ENCODE measurements around the gene IFNW1.
"Not testable (repeated sequence)": the region's sequence is repeated elsewhere in the genome, so short reads cannot be mapped to it uniquely, and the experiment has no call there.

The IFNW1 gene

GRCh38 chr9:21141427-21141882 is at the start of gene IFNW1:
Gene IFNW1 (minus strand): TSS chr9:21141832. CDS start chr9:21141570, 262 bp downstream.
- DNase-seq = no peak

DNA sequence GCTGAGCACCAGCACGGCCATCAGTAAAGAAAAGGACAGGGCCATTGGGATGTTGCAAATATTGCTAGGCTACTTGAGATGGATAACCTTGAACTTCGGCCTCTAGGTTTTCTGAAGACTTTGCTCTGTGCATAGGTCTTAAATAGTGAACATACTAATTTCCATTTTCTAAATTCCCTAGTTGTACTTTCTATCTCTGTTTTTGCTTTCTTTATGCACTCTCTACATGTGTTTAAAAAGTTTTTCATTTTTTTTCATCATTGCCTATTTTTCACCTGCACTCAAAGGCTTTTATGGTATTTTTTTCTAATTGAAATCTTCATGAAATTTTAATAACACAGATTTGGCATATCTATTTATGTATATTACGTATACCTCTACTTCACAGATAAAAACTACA is 45.9 kb upstream of the IFNW1 start, which contains the start of gene IFNA4:
TSS of gene IFNA4 (minus strand) at position 101 of the 400 bp plus-strand sequence. CDS start at position 45, 56 bp downstream.
- not testable (repeated sequence) for DNase-seq

- DNase-seq = not testable (repeated sequence)
Observed at GRCh38 chr9:21182810-21183736, 41.4 kb upstream of the IFNW1 start.

DNA sequence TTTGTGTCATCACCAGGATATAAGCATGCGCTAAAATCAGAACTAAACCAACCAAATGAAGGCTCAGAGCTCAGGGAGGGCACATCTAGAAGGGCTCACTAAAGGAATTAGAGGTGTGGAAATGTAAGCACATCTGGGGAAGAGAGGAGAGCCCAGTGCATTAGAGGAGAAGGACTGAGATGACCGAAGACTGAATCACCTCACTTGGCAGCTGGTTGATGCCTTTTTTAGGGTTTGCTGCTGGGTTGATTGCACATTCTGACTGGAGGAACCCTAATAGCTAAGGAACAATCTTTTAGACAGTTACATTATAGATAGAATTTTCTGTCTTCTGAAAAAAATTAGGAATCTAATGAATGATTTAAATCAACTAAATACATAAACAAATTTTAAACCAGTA is 33.0 kb upstream of the IFNW1 start:
- DNase-seq = no peak

DNA sequence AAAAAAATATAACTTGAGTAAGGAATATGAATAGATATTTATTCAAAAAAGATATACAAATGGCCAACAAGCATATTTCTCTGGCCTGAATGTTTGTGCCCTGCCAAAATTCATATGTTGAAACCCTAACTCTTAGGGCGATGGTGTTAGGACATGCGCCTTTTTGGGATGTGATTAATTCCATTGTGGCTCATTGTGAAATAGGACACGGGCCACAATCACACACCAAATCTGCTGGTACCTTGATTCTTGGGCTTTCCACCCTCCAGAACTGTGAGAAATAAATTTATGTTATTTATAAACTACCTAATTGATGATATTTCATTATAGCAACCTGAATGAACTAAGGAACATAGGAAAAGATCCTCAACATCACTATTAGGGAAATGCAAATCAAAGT is 30.5 kb upstream of the IFNW1 start:
- DNase-seq = no peak

DNA sequence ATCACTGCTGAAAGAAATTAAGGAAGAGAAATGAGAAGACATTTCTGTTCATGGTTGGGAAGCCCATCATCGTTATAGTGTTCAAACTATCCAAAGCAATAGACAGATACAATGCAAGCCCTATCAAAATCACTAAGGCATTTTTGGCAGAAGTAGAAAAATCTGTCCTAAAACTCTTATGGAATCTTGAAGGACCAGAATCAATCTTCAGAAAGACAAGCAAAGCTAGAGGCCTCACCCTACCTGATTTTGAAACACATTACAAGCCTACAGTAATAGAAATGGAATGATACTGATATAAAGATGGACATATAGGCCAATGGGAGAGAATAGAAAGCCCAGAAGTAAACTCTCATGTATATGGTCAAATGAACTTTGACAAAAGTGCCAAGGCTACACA is 29.7 kb upstream of the IFNW1 start:
- no peak for DNase-seq

GRCh38 chr9:21166560-21166959 is 24.9 kb upstream of the IFNW1 start, which contains the start of gene IFNA21:
Gene IFNA21 (minus strand): TSS chr9:21166660. CDS start chr9:21166612, 48 bp downstream.
- DNase-seq = not testable (repeated sequence)

DNA sequence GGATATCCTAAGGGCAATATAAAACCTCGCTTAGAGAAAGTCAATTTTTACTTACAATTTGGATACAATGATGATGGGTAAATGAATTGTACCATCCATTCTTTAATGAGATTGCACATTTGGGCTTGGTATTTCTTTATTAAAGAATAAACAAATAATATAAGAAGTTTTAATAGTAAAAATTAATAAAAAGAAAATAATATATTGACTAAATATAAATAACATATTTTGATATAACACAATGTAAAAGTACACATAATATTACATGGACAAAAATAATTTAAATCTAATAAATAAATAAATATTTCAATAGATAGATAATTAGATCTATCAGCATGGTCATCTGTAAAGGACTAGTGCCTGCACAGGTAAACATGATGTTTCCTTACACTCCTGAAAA is 23.9 kb upstream of the IFNW1 start:
- no peak for DNase-seq

DNA sequence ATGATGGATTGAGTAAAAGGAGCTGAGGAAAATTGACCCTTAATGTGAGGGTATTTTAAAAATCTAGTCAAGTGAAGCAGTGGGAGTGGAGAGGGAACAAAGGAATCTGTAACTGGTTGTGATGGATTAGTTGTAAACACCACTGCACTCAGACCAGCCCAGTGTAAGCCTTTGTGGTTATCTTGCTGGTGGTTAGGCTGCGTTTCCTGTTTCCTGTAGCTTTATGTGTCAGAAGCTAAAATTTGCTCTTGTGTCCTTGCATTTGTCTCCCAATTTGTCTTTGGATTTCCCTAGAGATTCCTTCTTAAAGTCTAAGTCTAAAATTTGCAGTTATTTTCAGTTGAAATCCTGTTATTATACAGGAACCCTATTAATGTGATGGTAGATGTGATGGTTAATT is 18.5 kb upstream of the IFNW1 start:
- no peak for DNase-seq

GRCh38 chr9:21155501-21155900 is 13.9 kb upstream of the IFNW1 start:
- DNase-seq = no peak

GRCh38 chr9:21154018-21154608 is 12.5 kb upstream of the IFNW1 start:
- no peak for DNase-seq

DNA sequence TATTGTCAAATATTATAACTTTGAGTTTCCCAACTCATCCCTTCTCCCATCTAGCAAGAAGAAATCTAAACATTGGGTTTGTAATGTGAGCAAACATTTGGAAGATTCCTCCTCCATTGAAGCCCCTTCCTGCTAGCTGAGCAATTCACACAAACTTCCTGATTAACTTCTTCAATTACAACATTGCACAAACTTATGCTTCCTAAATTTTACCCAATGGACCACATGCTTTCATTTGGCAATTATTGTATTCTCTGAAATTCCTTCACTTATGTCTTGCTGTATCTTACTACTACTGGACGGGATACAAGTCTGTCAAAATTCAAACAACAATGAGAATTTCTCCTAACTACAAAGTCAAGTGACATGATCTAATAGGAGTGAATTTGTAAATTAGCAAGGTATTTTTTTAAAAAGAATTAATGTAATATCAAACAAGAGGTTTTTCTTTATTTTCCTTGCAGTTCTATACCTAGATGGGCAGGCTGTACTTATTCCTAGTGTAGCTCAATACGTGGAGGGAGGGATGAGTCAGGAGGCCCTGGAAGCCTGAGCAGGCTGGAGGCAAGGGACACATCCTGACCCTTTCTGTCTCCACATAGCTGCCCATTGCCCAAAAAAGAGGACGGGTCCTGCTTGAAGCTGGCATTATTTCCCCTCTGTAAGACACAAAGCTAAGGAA is 11.8 kb upstream of the IFNW1 start:
- no peak for DNase-seq

- no peak for DNase-seq
Observed at GRCh38 chr9:21144603-21145002, 3.0 kb upstream of the IFNW1 start.

DNA sequence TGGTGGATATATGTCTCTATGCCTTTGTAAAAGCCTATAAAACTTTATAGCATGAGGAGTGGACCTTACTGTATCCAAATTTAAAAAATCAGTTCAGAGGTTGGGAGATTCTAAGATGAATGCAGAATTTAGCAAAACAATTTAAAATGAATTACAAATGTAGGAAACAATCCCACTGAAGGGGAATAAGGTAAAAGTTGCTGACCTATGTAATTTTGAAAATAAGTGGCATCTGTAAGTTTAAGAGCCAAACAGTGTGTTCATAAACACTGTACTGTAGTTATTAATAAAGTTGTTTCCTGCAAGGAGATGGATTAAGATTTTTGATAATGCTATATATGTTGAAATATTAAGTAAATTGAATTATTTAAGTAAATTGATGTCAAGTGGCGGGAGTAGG is 4.6 kb downstream of the IFNW1 start:
- no peak for DNase-seq

- DNase-seq = no peak
Observed at GRCh38 chr9:21135736-21136135, 5.9 kb downstream of the IFNW1 start.

DNA sequence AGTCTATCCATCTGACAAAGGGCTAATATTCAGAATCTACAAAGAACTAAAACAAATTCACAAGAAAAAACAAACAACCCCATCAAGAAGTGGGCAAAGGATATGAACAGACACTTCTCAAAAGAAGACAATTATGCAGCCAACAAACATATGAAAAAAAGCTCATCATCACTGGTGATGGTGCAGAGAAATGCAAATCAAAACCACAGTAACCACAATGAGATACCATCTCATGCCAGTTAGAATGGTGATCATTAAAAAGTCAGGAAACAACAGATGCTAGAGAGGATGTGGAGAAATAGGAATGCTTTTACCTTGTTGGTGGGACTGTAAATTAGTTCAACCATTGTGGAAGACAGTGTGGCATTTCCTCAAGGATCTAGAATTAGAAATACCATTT is 13.4 kb downstream of the IFNW1 start:
- not testable (repeated sequence) for DNase-seq

DNA sequence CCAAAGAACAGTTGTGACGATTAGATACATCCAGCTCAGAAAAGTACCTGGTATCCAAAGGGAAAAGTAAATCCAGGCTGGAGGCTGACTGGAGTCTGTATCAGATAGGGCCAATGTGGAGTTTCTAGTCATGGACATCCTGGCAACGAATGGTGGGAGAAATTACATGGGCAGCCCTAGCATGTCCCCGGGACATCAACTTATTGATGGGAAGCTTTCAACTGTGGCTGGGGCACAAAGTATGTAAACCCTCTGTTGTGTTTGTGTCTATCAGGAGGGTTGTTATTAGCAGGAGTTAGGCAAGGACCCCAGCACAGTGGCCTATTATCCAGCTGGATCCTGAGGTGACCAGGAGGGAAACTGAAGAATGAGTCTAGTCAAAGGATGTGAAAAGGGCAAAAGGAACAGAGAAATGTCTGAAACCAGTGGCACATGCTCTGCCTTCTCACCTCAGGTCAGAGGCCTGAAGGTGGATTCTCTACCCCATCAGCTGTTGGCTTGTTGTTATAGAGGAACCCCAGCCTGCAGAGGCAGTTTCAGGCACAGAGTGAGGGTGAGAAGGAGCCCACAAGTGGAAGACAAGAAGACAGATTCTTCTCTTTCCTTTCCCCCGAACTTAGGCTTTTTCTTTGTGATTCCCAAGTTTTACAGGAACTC is 19.9 kb downstream of the IFNW1 start:
- DNase-seq = no peak

DNA sequence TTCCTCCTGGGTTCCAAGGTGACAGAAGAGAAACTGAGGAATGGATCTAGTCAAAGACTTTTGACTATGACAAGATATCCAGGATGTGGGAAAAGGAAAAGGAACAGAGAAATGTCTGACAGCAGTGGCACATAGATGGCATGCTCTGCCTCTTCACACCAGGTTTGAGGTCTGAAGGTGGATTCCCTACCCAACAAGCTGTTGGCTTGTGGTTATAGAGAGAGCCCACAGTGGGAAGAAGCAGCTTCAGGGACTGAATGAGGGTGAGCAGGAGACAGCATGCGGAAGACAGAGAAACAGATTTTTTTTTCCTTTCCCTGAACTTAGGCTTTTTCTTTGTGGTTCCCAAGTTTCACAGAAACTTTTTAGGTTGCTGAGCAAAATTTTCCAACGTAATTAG is 20.6 kb downstream of the IFNW1 start:
- DNase-seq = no peak

- DNase-seq = no peak
Observed at GRCh38 chr9:21119093-21119770, 22.4 kb downstream of the IFNW1 start.

- no peak for DNase-seq
Observed at GRCh38 chr9:21114311-21114710, 27.3 kb downstream of the IFNW1 start.

DNA sequence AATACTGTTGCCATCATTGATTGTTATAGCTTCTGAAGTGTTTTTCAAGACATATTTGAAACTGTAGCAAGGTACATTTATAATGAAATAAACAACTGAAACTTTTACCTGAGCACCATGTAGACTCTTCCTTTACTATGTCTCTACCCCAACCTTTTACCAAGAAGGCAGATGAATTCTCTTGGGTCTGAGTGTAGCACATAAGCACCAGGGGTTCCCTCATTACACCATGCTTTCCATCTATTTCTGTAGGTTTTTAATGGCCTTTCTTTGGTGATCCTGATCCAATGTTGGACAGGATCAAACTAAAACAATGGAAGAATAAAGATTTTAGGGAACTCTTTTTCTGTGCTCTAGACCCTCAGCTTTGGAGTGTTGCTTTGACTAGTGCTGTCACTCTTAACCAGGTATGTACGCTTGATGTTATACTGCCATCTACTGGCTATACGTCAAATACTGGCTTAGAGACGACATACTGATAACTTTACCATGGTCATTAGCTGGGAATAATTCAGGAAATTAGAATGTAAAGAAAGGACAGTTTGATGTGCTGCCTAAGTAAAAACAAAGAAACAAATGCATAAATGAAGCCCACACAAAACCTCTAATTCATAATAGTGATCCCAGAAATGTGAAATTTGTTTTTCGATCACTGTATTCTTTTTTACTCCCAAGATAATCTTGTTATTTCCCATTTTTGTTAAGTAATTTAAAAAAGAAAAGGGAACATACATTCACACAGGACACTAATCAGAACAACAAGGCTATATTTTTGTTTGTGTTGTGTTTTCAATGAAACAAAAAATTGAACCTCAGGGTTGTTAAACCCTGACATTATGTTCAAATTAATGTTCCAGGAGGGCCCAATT is 30.7 kb downstream of the IFNW1 start:
- DNase-seq = no peak
